WERI-Rb-1 (cell line): ENCODE results near the gene SCYGR2.

ENCODE experiments used
- DNase-seq: peaks from one replicate; pipeline ENCODE4 v3.0.0-alpha.2; 2020
- H3K27ac ChIP-seq: fragments of 250-450 bp; sonication (Bioruptor Pico); 2 replicates; pipeline ENCODE4 v1.5.1; 2020; ENCODE audit warnings: mild to moderate bottlenecking, moderate library complexity
- H3K27me3 ChIP-seq: fragments of 250-450 bp; sonication (Bioruptor Pico); 2 replicates; pipeline ENCODE4 v1.5.1; 2021; ENCODE audit warnings: mild to moderate bottlenecking, low read depth, moderate library complexity; ENCODE audit not compliant: insufficient read depth, severe bottlenecking
- H3K36me3 ChIP-seq: fragments of 250-450 bp; sonication (Bioruptor Pico); 2 replicates; pipeline ENCODE4 v1.5.1; 2020; ENCODE audit warnings: mild to moderate bottlenecking, moderate library complexity
- H3K4me3 ChIP-seq: 2 replicates; pipeline ENCODE4 v1.5.1; 2011; ENCODE audit warnings: low read depth, mild to moderate bottlenecking, control low read depth, low read length
- H3K9me3 ChIP-seq: fragments of 250-450 bp; sonication (Bioruptor Pico); 2 replicates; pipeline ENCODE4 v1.5.1; 2021; ENCODE audit warnings: mild to moderate bottlenecking, moderate library complexity; ENCODE audit not compliant: severe bottlenecking
- TF ChIP-seq, protein P1 (sequence below): IDR thresholded peaks from 2 replicates; pipeline ENCODE4 v1.5.1; 2011; ENCODE audit warnings: low read depth, mild to moderate bottlenecking, control low read depth, inconsistent platforms, low read length

Gene SCYGR2

DNA sequence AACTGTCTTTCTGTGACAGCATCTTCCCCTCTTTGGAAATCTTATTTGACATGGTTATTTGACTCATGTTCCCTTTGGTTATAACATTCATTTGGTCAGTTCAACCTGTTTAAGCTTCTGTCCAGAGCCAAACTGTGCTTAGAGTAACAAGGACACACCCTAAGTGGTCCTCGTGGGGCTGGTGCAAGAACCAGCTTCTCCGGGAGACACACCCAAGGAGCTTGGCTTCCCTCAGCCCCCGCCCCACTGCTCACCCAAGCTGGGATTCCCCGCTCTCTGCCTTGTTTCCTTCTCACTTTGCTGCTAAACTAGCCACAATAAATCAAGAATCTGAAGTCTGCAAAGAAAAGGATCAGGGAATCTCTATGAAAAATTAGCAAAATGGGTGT lies 14.6 kb downstream of the SCYGR2 start:
- TF ChIP-seq, protein P1, sequence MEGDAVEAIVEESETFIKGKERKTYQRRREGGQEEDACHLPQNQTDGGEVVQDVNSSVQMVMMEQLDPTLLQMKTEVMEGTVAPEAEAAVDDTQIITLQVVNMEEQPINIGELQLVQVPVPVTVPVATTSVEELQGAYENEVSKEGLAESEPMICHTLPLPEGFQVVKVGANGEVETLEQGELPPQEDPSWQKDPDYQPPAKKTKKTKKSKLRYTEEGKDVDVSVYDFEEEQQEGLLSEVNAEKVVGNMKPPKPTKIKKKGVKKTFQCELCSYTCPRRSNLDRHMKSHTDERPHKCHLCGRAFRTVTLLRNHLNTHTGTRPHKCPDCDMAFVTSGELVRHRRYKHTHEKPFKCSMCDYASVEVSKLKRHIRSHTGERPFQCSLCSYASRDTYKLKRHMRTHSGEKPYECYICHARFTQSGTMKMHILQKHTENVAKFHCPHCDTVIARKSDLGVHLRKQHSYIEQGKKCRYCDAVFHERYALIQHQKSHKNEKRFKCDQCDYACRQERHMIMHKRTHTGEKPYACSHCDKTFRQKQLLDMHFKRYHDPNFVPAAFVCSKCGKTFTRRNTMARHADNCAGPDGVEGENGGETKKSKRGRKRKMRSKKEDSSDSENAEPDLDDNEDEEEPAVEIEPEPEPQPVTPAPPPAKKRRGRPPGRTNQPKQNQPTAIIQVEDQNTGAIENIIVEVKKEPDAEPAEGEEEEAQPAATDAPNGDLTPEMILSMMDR: no peak
- Histone ChIP-seq H3K9me3 (no peaks in the 10 kb centered on the region), H3K27me3 (no peaks in the 10 kb centered on the region), H3K27ac (no peak overlapping the region), H3K4me3 (no peak overlapping the region), H3K36me3 (no peaks in the 10 kb centered on the region)
- no peak for DNase-seq

GRCh38 chr2:227614246-227614645 lies 15.6 kb downstream of the SCYGR2 start:
- TF ChIP-seq, protein P1: no peak
- Histone ChIP-seq H3K9me3 (no peaks in the 10 kb centered on the region), H3K4me3 (no peak overlapping the region), H3K36me3 (no peaks in the 10 kb centered on the region), H3K27me3 (no peaks in the 10 kb centered on the region), H3K27ac (no peak overlapping the region)
- DNase-seq: no peak

- no peaks in the 10 kb centered on the region for H3K36me3 ChIP-seq
- H3K27ac ChIP-seq: no peak within 1 kb of the TSS
- H3K27me3 ChIP-seq: no peaks in the 10 kb centered on the region
- DNase-seq: no peak
- TF ChIP-seq, protein P1: no peak
- H3K4me3 ChIP-seq: no peak within 1 kb of the TSS
- no peaks in the 10 kb centered on the region for H3K9me3 ChIP-seq
These were observed 16.0 kb downstream of the SCYGR2 start, which contains the start of gene SCYGR3 for GRCh38 chr2:227614740-227615139. TSS of gene SCYGR3 (minus strand) at chr2:227614840. CDS start at chr2:227614840, 0 bp downstream.

DNA sequence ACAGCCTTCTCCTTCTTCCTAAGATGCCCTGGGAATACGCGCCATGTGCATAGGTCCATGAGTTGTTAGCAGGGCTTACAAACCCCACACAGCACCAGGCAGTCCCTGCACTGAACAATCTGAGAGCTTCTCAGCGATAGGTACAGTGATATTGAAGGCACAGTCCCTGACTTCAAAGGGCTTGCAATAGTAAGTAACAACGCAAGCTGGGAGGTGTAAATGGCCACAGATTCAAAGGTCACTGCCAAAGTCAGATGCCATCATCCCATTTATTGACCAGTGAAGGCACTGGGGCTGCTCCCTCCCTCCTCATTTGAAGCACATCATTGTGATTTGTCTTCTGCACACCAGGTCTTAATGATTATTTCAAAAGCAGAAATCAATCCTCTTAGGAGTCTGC lies 16.5 kb downstream of the SCYGR2 start:
- Histone ChIP-seq H3K36me3 (no peaks in the 10 kb centered on the region), H3K27ac (no peak overlapping the region), H3K27me3 (no peaks in the 10 kb centered on the region), H3K4me3 (no peak overlapping the region), H3K9me3 (no peaks in the 10 kb centered on the region)
- DNase-seq: no peak
- TF ChIP-seq, protein P1: no peak

DNA sequence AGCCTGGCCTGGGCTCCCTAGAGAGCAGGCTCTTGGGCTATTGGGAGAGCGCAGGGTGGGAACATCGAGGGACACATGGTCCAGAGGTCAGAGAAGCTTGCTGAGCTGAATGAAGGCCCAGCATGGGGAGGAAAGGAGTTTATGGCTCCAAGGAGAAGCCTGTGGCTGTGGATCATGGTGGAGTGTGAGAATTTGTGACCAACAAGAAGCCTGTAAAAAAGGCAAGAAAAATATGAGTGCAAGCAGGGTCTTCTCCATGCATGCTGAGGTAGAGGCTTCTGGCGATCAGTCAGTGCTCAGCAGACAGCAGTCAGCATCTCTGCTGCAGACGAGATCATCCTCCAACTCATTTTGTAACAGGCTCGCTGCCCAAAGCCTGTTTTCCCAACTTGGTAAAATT lies 17.2 kb downstream of the SCYGR2 start:
- no peaks in the 10 kb centered on the region for H3K9me3 ChIP-seq
- H3K27ac ChIP-seq: no peak overlapping the region
- TF ChIP-seq, protein P1: no peak
- H3K36me3 ChIP-seq: no peaks in the 10 kb centered on the region
- H3K4me3 ChIP-seq: no peak overlapping the region
- H3K27me3 ChIP-seq: no peaks in the 10 kb centered on the region
- no peak for DNase-seq

GRCh38 chr2:227616631-227617030 lies 17.9 kb downstream of the SCYGR2 start:
- DNase-seq: no peak
- H3K36me3 ChIP-seq: no peaks in the 10 kb centered on the region
- TF ChIP-seq, protein P1: no peak
- H3K27ac ChIP-seq: no peak overlapping the region
- H3K27me3 ChIP-seq: no peaks in the 10 kb centered on the region
- no peaks in the 10 kb centered on the region for H3K9me3 ChIP-seq
- no peak overlapping the region for H3K4me3 ChIP-seq
